AG04450 (cell line): ENCODE data around the gene MYH14. TPM values are rescaled to one million over a fixed set of nuclear protein-coding genes. Genes with fewer than 3 reads are reported as not detected.
"Not testable (repeated sequence)": the region's sequence is repeated elsewhere in the genome, so short reads cannot be mapped to it uniquely, and the experiment has no call there.

ENCODE experiments used
- CTCF ChIA-PET: fragments of 300-600, 350-600 bp; formaldehyde crosslinking; extraction: SDS; loops from one replicate; lab custom pipeline; 2022; ENCODE audit warnings: antibody characterized with exemption, inconsistent platforms; lab: Charles Lee
- POLR2A ChIA-PET: fragments of 350-600 bp; formaldehyde crosslinking; extraction: SDS; loops from one replicate; lab custom pipeline; 2021; ENCODE audit warnings: antibody characterized with exemption, inconsistent platforms; lab: Yijun Ruan, JAX
- DNase-seq: peaks from one replicate; pipeline ENCODE4 v3.0.0-alpha.2; 2011; ENCODE audit warnings: low read depth, low spot score
- H3K27ac ChIP-seq: one replicate; pipeline ENCODE4 v1.5.1; 2012; ENCODE audit warnings: low read depth, low read length, control low read depth
- H3K27me3 ChIP-seq: one replicate; pipeline ENCODE4 v1.6.0; 2012; ENCODE audit warnings: low read length; ENCODE audit not compliant: control insufficient read depth, insufficient read depth
- H3K4me3 ChIP-seq: 2 replicates; pipeline ENCODE4 v1.5.1; 2011; ENCODE audit warnings: mild to moderate bottlenecking, low read depth, low read length, control low read depth
- H3K9me3 ChIP-seq: 2 replicates; pipeline ENCODE4 v1.5.1; 2012; ENCODE audit warnings: low read length; ENCODE audit not compliant: control insufficient read depth, insufficient read depth
- polyA plus RNA-seq: library from polyadenylated mRNA; depleted of rRNA; stranded (reverse); fragments of >200 nt; gene quantifications from 2 replicates; pipeline ENCODE4 v1.2.3, GENCODE V29; 2011
- TF ChIP-seq, protein P1 (sequence below): IDR thresholded peaks from 2 replicates; pipeline ENCODE4 v1.5.1; 2011; ENCODE audit warnings: low read depth, low read length, control low read depth, inconsistent platforms

Gene MYH14
- polyA plus RNA-seq, 1 experiment = not detected

DNA sequence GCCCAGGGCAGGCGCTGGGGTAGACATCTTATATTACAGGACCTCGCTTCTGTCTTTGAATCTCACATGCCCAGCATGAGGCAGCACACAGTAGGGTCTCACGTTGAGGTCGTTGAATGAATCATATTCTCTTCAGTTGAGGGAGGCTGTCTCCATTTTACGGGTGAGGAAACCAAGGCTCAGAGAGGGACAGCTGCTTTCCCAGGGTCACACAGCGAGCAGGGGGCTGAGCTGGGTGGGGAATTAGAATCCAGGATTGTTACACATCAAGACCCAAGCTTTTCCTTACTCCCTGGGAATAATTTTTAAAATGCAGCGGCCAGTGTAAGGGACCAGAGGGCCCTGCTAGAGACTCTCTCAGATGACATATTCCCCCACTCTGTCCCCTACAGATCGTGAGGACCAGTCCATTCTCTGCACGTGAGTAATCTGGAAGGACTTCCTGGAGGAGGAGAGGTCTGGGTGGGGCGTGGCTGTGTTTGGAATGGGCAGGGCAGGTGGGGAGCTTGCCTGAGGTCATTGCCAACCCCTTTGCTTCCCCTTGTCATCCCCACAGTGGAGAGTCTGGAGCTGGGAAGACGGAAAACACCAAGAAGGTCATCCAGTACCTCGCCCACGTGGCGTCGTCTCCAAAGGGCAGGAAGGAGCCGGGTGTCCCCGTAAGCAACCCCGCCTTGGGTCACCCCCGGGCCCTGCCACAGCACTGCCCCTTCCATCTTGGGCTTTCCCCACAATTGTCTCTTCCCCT, 19.4 kb downstream of the MYH14 start:
- peaks cover 22% of the 10 kb centered on the region for H3K9me3 ChIP-seq
- ChIA-PET CTCF (no interaction called here), POLR2A (no interaction called here)
- DNase-seq = no peak
- H3K27ac ChIP-seq = no peak overlapping the region
- no peak overlapping the region for H3K4me3 ChIP-seq
- no peaks in the 10 kb centered on the region for H3K27me3 ChIP-seq
- TF ChIP-seq, protein P1, sequence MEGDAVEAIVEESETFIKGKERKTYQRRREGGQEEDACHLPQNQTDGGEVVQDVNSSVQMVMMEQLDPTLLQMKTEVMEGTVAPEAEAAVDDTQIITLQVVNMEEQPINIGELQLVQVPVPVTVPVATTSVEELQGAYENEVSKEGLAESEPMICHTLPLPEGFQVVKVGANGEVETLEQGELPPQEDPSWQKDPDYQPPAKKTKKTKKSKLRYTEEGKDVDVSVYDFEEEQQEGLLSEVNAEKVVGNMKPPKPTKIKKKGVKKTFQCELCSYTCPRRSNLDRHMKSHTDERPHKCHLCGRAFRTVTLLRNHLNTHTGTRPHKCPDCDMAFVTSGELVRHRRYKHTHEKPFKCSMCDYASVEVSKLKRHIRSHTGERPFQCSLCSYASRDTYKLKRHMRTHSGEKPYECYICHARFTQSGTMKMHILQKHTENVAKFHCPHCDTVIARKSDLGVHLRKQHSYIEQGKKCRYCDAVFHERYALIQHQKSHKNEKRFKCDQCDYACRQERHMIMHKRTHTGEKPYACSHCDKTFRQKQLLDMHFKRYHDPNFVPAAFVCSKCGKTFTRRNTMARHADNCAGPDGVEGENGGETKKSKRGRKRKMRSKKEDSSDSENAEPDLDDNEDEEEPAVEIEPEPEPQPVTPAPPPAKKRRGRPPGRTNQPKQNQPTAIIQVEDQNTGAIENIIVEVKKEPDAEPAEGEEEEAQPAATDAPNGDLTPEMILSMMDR = no peak

DNA sequence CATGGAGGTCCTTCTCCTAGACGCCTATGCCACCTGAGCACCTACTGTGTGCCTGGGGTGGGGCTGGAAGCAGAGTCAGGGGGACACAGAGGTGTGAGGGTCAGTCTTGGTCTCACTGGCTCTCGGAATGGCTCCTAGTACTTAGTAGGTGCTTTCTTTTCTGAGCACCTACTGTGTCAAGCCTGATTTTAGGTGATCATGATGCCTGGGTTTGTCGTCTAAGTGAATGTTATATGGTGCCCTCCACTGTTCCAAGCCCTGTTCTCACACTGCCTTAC, 20.0 kb downstream of the MYH14 start:
- no peaks in the 10 kb centered on the region for H3K27me3 ChIP-seq
- no peak overlapping the region for H3K27ac ChIP-seq
- peaks cover 22% of the 10 kb centered on the region for H3K9me3 ChIP-seq
- TF ChIP-seq, protein P1 = no peak
- ChIA-PET CTCF (no interaction called here), POLR2A (no interaction called here)
- DNase-seq = no peak
- H3K4me3 ChIP-seq = no peak overlapping the region

GRCh38 chr19:50224986-50225747, 21.7 kb downstream of the MYH14 start:
- no peaks in the 10 kb centered on the region for H3K27me3 ChIP-seq
- H3K27ac ChIP-seq = no peak overlapping the region
- POLR2A ChIA-PET = no interaction called here
- TF ChIP-seq, protein P1 = no peak
- CTCF ChIA-PET = no interaction called here
- H3K4me3 ChIP-seq = no peak overlapping the region
- DNase-seq = no peak
- H3K9me3 ChIP-seq = peaks cover 23% of the 10 kb centered on the region

GRCh38 chr19:50226536-50226935, 23.1 kb downstream of the MYH14 start:
- DNase-seq = no peak
- no peak overlapping the region for H3K4me3 ChIP-seq
- CTCF ChIA-PET = no interaction called here
- H3K27me3 ChIP-seq = no peaks in the 10 kb centered on the region
- TF ChIP-seq, protein P1 = no peak
- POLR2A ChIA-PET = no interaction called here
- H3K27ac ChIP-seq = no peak overlapping the region
- H3K9me3 ChIP-seq = peaks cover 33% of the 10 kb centered on the region

DNA sequence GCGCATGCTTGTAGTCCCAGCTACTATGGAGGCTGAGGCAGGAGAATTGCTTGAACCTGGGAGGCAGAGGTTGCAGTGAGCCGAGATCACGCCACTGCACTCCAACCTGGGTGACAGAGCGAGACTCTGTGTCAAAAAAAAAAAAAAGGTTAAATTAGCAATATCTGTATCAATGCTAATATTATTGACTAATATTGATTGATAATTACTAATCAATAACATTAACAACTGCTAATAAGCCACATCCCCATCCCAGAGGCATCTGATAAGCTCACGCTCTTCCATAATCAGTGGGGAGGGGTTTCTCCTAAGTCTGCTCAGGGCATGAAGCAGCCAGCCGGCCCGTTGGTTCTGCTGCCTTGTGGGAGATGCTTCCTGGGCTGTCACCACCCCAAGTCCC, 24.7 kb downstream of the MYH14 start:
- CTCF ChIA-PET = not testable (repeated sequence)
- POLR2A ChIA-PET = interaction anchor here (0.7 kb wide), 1 partner anchor 97 kb away, joined by 4 read pairs; no protein-coding TSS in a partner anchor

More for the DNA sequence above, 24.7 kb downstream of the MYH14 start:
- H3K9me3 ChIP-seq = peaks cover 35% of the 10 kb centered on the region
- not testable (repeated sequence) for H3K27ac ChIP-seq, DNase-seq, H3K27me3 ChIP-seq, H3K4me3 ChIP-seq
